Naive thymus-derived CD4-positive, alpha-beta T cell (primary cell): Measurements from ENCODE around the gene SLC4A5. TPM values are rescaled to one million over a fixed set of nuclear protein-coding genes. Genes with fewer than 3 reads are reported as not detected.
A peak's percentile ranks its signal among the peaks of the same experiment; 100 is the strongest.

Experiments used
- ATAC-seq: fragments of 150-1000 bp; cut with Tn5 transposase; 2 replicates; pipeline ENCODE4 v1.10.0; 2021; ENCODE audit warnings: mild to moderate bottlenecking, moderate library complexity
- CTCF ChIA-PET: fragments of 350-600 bp; sonication (Branson Sonifier 250); formaldehyde crosslinking; loops from one replicate; lab custom pipeline; 2021; ENCODE audit warnings: antibody characterized with exemption; lab: Charles Lee
- POLR2A ChIA-PET: fragments of 350-600 bp; sonication (Branson Sonifier 250); formaldehyde crosslinking; loops from one replicate; lab custom pipeline; 2021; ENCODE audit warnings: antibody characterized with exemption, inconsistent platforms; lab: Charles Lee
- DNase-seq, 9 donors: peaks; one replicate each; pipeline versions ENCODE4 v3.0.0 to v3.0.0-alpha.2; 2020 to 2022; ENCODE audit warnings: mixed read lengths in 1 of 9
- H3K27ac ChIP-seq: one replicate; pipeline ENCODE4 v1.7.0; 2013; ENCODE audit warnings: mild to moderate bottlenecking, low read depth, low read length, moderate library complexity
- H3K27me3 ChIP-seq, 2 donors: one replicate each; pipeline ENCODE4 v1.7.0; 2013; ENCODE audit warnings: low read length in 2 of 2, mild to moderate bottlenecking in 2 of 2, moderate library complexity in 2 of 2; ENCODE audit not compliant: control insufficient read depth in 2 of 2, insufficient read depth in 2 of 2
- H3K36me3 ChIP-seq, 3 experiments: 1 replicate in 2 of 3; 2 replicates in 1 of 3; pipeline ENCODE4 v1.7.0; 2013; ENCODE audit warnings: low read length in 3 of 3, mild to moderate bottlenecking in 3 of 3, moderate library complexity in 1 of 3; ENCODE audit not compliant: insufficient read depth in 3 of 3, control insufficient read depth in 2 of 3
- H3K4me1 ChIP-seq, 2 donors: one replicate each; pipeline ENCODE4 v1.7.0; 2013; ENCODE audit warnings: low read length in 2 of 2, mild to moderate bottlenecking in 2 of 2, moderate library complexity in 1 of 2; ENCODE audit not compliant: control insufficient read depth in 2 of 2, insufficient read depth in 2 of 2
- H3K4me3 ChIP-seq: 2 replicates; pipeline ENCODE4 v1.7.0; 2013; ENCODE audit warnings: mild to moderate bottlenecking, low read length
- H3K9me3 ChIP-seq, 3 experiments: 1 replicate in 2 of 3; 2 replicates in 1 of 3; pipeline ENCODE4 v1.7.0; 2013; ENCODE audit warnings: low read length in 3 of 3; ENCODE audit not compliant: control insufficient read depth in 2 of 3
- H3K27ac Mint-ChIP-seq, 9 donors: one replicate each; pipeline ENCODE4 v1.8.0; 2020 to 2022; ENCODE audit warnings: mixed read lengths in 9 of 9, mild to moderate bottlenecking in 8 of 9, moderate library complexity in 5 of 9, inconsistent platforms in 2 of 9
- H3K27me3 Mint-ChIP-seq, 5 donors: one replicate each; pipeline ENCODE4 v1.8.0; 2021 to 2022; ENCODE audit warnings: mixed read lengths in 5 of 5, mild to moderate bottlenecking in 1 of 5
- H3K36me3 Mint-ChIP-seq, 5 donors: one replicate each; pipeline ENCODE4 v1.8.0; 2020 to 2022; ENCODE audit warnings: mixed read lengths in 5 of 5, mild to moderate bottlenecking in 3 of 5, inconsistent platforms in 1 of 5
- H3K4me1 Mint-ChIP-seq, 7 donors: one replicate each; pipeline ENCODE4 v1.8.0; 2020 to 2022; ENCODE audit warnings: mixed read lengths in 7 of 7, mild to moderate bottlenecking in 3 of 7, inconsistent platforms in 1 of 7
- H3K4me3 Mint-ChIP-seq, 10 donors: one replicate each; pipeline ENCODE4 v1.8.0; 2020 to 2022; ENCODE audit warnings: mild to moderate bottlenecking in 10 of 10, mixed read lengths in 10 of 10, moderate library complexity in 6 of 10, inconsistent platforms in 2 of 10
- H3K9me3 Mint-ChIP-seq, 11 donors: one replicate each; pipeline ENCODE4 v1.8.0; 2020 to 2022; ENCODE audit warnings: mixed read lengths in 11 of 11, mild to moderate bottlenecking in 4 of 11, inconsistent platforms in 1 of 11, moderate library complexity in 1 of 11
- intact Hi-C, 2 donors: fragments of 100-400 bp; cut with micrococcal nuclease; formaldehyde crosslinking; loops; one replicate each; pipeline ENCODE4 v1.15.1; 2023
- polyA plus RNA-seq, 2 donors: library from polyadenylated mRNA; unstranded; fragments of 300-500 nt; fragmentation: Illumina TruSeq; gene quantifications; one replicate each; pipeline ENCODE4 v1.2.3, GENCODE V29; 2021
- total RNA-seq, 6 experiments: library from RNA in 5 of 6; stranded (reverse) in 5 of 6; gene quantifications; 1 replicate in 5 of 6; 2 replicates in 1 of 6; pipeline ENCODE4 v1.2.3 and lab custom pipeline; 2021 to 2026

SLC4A5 gene
- total and polyA plus RNA-seq, 7 experiments from 2014 or later = 0.59 to 20.8 (median 14.8) TPM

DNA sequence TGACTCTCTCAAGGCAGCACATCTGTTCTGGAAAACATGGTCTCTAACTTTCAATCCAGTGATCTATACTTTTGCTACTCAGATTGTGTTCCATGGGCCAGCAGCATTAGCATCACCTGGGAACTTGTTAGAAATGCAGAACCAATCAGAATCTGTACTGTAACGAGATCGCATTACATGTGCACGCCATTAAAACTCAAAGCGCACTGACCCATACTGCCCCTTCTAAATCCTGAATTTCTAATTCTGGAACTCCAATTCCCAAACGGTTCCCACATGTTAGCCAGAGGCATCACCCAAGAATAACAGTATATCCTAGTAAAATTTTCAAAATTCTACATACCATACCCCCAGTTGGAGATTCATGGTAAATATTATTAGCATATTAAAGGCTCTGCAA lies 47.4 kb upstream of the SLC4A5 start:
- no peak for ATAC-seq
- POLR2A ChIA-PET = interaction anchor here (0.7 to 4.7 kb wide), 6 partner anchors 11 to 563 kb away, joined by 3 to 23 read pairs (median 7); partner anchors contain the start of genes C2orf81, CCDC142, STAMBP and TTC31
- CTCF ChIA-PET = interaction anchor here (1.2 to 2.3 kb wide), 3 partner anchors 10 to 566 kb away, joined by 4 to 10 read pairs (median 4); partner anchors contain the start of genes C2orf81 and WDR54
- peaks cover 0 to 15% (median 5%) of the 10 kb centered on the region in 7 donors for H3K4me1 Mint-ChIP-seq
- no peaks in the 10 kb centered on the region for H3K9me3 Mint-ChIP-seq
- H3K9me3 ChIP-seq = no peaks in the 10 kb centered on the region
- peak overlapping the region in 6 of 9 donors; percentile 4 to 99 (median 37) for H3K27ac Mint-ChIP-seq
- peaks cover 0 to 14% (median 5%) of the 10 kb centered on the region in 5 donors for H3K27me3 Mint-ChIP-seq
- peaks cover 0 to 7% (median 0%) of the 10 kb centered on the region in 3 experiments for H3K36me3 ChIP-seq
- intact Hi-C loops = loop anchor here (1.0 to 10.0 kb wide), 6 partner anchors 123 to 1156 kb away; partner anchors contain the start of genes CCT7 (in 1 of the 2), PRADC1 (in 1 of the 2) and STAMBP (in 1 of the 2)
- peak overlapping the region; percentile 78 for H3K4me3 ChIP-seq
- peak overlapping the region; percentile 91 for H3K27ac ChIP-seq
- H3K27me3 ChIP-seq = no peaks in the 10 kb centered on the region
- peaks cover 8 to 25% of the 10 kb centered on the region in 2 donors for H3K4me1 ChIP-seq
- H3K36me3 Mint-ChIP-seq = no peaks in the 10 kb centered on the region
- no peak for DNase-seq
- peak overlapping the region in 1 of 10 donors; percentile 70 for H3K4me3 Mint-ChIP-seq

DNA sequence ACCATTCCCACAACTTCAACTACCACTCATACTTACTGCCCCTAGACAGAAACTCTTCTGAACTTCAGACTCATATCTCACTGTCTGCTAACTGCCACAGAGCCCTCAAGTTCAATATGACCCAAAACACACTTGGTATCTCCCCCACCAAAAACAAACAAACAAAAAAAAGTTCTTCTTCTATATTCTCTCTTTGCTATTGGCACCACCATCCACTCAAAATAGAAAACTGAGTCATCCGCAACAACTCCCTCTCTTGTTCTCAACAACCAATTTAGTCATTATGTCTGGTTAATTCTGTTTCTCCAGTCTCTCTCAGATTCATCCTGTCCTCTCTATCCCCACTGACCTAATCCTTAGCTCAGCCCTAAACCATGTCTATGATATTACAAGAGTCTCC lies 44.1 kb upstream of the SLC4A5 start:
- Histone ChIP-seq H3K4me3 (no peak overlapping the region), H3K4me1 (peaks cover 8 to 25% of the 10 kb centered on the region in 2 donors), H3K27ac (no peak overlapping the region), H3K27me3 (no peaks in the 10 kb centered on the region), H3K9me3 (no peaks in the 10 kb centered on the region), H3K36me3 (peaks cover 0 to 24% (median 0%) of the 10 kb centered on the region in 3 experiments)
- POLR2A ChIA-PET = no interaction called here
- H3K27ac Mint-ChIP-seq = no peak overlapping the region
- CTCF ChIA-PET = no interaction called here
- peaks cover 0 to 9% (median 0%) of the 10 kb centered on the region in 5 donors for H3K36me3 Mint-ChIP-seq
- H3K4me1 Mint-ChIP-seq = peaks cover 6 to 14% (median 8%) of the 10 kb centered on the region in 7 donors
- H3K27me3 Mint-ChIP-seq = no peaks in the 10 kb centered on the region
- DNase-seq (no peak), ATAC-seq (no peak)
- H3K4me3 Mint-ChIP-seq = no peak overlapping the region
- H3K9me3 Mint-ChIP-seq = no peaks in the 10 kb centered on the region
- intact Hi-C loops = no loop called here

DNA sequence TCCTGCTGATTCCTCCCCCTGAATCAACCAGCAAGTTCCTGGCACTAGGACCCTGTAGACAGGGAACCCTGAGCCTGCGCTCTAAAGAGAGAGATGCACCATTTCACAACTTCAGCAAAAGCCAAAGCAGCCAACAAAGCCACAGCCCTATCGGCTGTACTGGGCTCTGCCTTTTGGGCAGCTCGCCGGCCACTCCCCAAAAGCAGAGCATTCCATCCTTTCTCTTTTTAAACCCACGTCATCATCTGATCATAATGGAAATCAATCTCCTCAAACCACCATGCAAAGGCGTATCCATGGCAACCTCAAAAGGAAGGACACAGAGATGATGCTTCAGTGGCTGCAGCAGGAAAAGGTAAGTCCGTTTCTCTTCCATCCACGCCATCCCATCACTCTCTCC lies 42.2 kb upstream of the SLC4A5 start:
- ATAC-seq = no peak
- intact Hi-C loops = no loop called here
- POLR2A ChIA-PET = no interaction called here
- Histone ChIP-seq H3K4me1 (peaks cover 5 to 25% of the 10 kb centered on the region in 2 donors), H3K27ac (no peak overlapping the region), H3K27me3 (no peaks in the 10 kb centered on the region), H3K4me3 (no peak overlapping the region), H3K36me3 (peaks cover 0 to 17% (median 0%) of the 10 kb centered on the region in 3 experiments), H3K9me3 (no peaks in the 10 kb centered on the region)
- Mint-ChIP-seq H3K9me3 (no peaks in the 10 kb centered on the region), H3K36me3 (peaks cover 0 to 9% (median 3%) of the 10 kb centered on the region in 5 donors), H3K4me3 (no peak overlapping the region), H3K27ac (no peak overlapping the region), H3K27me3 (no peaks in the 10 kb centered on the region), H3K4me1 (peaks cover 12 to 30% (median 24%) of the 10 kb centered on the region in 7 donors)
- CTCF ChIA-PET = no interaction called here
- DNase-seq = no peak

DNA sequence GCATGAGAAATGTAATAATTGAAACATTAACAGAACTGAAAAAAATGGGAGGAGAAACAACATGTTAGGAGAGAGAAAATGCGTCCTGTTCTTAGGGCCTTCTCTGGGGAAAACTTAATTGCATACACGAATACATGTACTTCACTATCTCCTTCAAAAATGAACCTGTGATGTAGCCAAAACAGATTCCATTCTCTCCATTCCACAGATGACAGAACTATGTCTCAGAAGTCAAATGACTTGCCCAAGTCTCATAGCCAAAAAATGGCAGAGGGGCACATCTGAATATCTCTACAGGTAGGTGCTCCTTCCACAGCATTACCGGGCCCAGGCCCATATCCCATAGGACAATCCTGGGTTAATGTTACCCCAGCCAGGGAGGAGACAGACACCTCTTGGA lies 40.8 kb upstream of the SLC4A5 start:
- POLR2A ChIA-PET = interaction anchor here (0.7 kb wide), 1 partner anchor 32 kb away, joined by 3 read pairs; no protein-coding TSS in a partner anchor
- Histone ChIP-seq H3K36me3 (peaks cover 0 to 17% (median 0%) of the 10 kb centered on the region in 3 experiments), H3K4me3 (no peak overlapping the region), H3K27me3 (no peaks in the 10 kb centered on the region), H3K27ac (no peak overlapping the region), H3K4me1 (peaks cover 17 to 20% of the 10 kb centered on the region in 2 donors), H3K9me3 (no peaks in the 10 kb centered on the region)
- intact Hi-C loops = no loop called here
- Mint-ChIP-seq H3K4me1 (peaks cover 19 to 43% (median 35%) of the 10 kb centered on the region in 7 donors), H3K4me3 (no peak overlapping the region), H3K27ac (no peak overlapping the region), H3K36me3 (peaks cover 0 to 9% (median 3%) of the 10 kb centered on the region in 5 donors), H3K9me3 (no peaks in the 10 kb centered on the region), H3K27me3 (no peaks in the 10 kb centered on the region)
- CTCF ChIA-PET = no interaction called here
- DNase-seq (no peak), ATAC-seq (no peak)

DNA sequence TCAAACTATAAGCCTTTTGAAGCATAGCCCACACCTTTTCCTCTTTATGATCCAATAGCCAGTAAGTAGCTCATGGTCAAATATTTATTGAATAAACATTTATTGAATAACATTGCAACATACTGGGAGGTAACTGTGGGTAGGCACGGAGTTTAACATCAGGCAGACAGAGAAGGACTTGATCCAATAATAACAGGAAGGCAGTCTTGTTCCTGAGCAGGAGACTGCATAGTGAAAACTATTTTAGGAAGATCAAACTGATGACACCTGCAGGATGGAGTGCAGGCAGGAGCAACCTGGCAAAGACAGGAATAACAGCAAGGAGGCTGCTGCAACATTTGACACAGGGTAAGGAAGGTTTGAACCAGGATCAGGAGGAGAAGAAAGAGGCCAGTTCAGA lies 40.0 kb upstream of the SLC4A5 start:
- Histone ChIP-seq H3K4me3 (no peak overlapping the region), H3K27ac (no peak overlapping the region), H3K27me3 (no peaks in the 10 kb centered on the region), H3K9me3 (no peaks in the 10 kb centered on the region), H3K36me3 (peaks cover 0 to 17% (median 0%) of the 10 kb centered on the region in 3 experiments), H3K4me1 (peaks cover 12 to 17% of the 10 kb centered on the region in 2 donors)
- no peak for DNase-seq
- H3K4me3 Mint-ChIP-seq = no peak overlapping the region
- no peak for ATAC-seq
- no peaks in the 10 kb centered on the region for H3K9me3 Mint-ChIP-seq
- peaks cover 0 to 14% (median 3%) of the 10 kb centered on the region in 5 donors for H3K36me3 Mint-ChIP-seq
- intact Hi-C loops = no loop called here
- no peaks in the 10 kb centered on the region for H3K27me3 Mint-ChIP-seq
- peak overlapping the region in 2 of 9 donors; percentile 1 to 11 for H3K27ac Mint-ChIP-seq
- H3K4me1 Mint-ChIP-seq = peaks cover 24 to 49% (median 43%) of the 10 kb centered on the region in 7 donors
- ChIA-PET CTCF (no interaction called here), POLR2A (no interaction called here)

DNA sequence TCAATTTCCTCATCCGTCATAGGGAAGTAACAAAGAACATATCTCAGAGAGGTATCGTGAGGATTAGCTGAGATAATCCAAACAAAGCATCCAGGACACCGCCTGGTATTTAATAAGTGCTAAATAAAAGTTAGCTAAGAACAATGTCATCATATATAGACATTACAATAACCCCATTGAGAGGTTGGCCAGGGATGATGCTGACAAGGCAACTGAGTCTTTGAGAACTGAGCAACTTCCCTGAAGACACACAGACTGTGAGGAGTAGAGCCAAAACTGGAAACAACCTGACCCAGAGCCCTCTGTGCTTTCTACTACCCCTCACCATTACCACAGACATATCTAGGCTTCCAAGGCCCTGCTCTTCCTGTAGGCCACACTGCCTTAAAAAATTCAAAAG lies 38.5 kb upstream of the SLC4A5 start:
- ChIA-PET CTCF (interaction anchor here (0.5 to 0.8 kb wide), 2 partner anchors 10 to 570 kb away, joined by 3 to 4 read pairs; no protein-coding TSS in a partner anchor), POLR2A (interaction anchor here (0.7 kb wide), 1 partner anchor 10 kb away, joined by 3 read pairs; no protein-coding TSS in a partner anchor)
- intact Hi-C loops = no loop called here
- Mint-ChIP-seq H3K4me1 (peaks cover 24 to 56% (median 49%) of the 10 kb centered on the region in 7 donors), H3K27ac (peak overlapping the region in 1 of 9 donors; percentile 45), H3K36me3 (peaks cover 3 to 27% (median 12%) of the 10 kb centered on the region in 5 donors), H3K4me3 (peak overlapping the region in 4 of 10 donors; percentile 2 to 72 (median 28)), H3K27me3 (no peaks in the 10 kb centered on the region), H3K9me3 (no peaks in the 10 kb centered on the region)
- DNase-seq (no peak), ATAC-seq (no peak)
- no peaks in the 10 kb centered on the region for H3K27me3 ChIP-seq
- no peak overlapping the region for H3K4me3 ChIP-seq
- no peaks in the 10 kb centered on the region for H3K9me3 ChIP-seq
- H3K4me1 ChIP-seq = peaks cover 12 to 17% of the 10 kb centered on the region in 2 donors
- no peak overlapping the region for H3K27ac ChIP-seq
- peaks cover 1 to 32% (median 9%) of the 10 kb centered on the region in 3 experiments for H3K36me3 ChIP-seq
